ENCODE data around the gene XPNPEP1.

The XPNPEP1 gene

GRCh38 chr10:109922976-109923921, at the start of gene XPNPEP1:
Gene XPNPEP1, minus strand, starts transcription at chr10:109923511. Its CDS starts 78 bp downstream, at chr10:109923433.
- DNase-seq (ENCODE audit: low read depth) = no peak

DNA sequence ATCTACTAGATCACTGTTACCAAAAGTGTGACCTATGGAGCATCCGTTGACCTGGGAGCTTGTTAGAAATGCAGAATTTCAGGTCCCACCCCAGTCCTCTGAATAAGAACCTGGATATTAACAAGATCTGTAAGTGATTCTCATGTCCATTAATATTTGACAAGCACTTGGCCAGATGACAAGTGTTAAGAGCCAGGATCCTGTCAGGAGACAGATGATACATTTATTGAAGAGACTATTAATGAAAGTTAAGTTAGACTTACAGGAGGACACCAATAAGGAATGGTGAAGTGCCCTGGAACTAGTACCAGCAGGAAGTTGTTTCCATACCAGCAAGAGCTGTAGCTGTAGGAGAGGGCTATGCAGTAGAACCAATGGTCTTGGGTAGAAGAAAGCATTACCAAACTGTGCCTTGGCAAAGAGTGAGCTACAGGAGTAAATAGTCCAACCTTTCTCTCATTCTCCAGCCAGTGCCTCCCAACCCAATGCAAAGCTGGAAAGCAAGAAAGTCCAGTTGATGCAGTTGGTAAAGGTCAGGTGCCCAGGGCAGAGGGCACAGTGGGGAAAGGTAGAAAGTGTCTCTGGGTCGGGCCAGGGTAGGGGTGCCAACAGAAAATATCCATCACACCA, 49.2 kb upstream of the XPNPEP1 start:
- DNase-seq (ENCODE audit: low read depth) = no peak

- no peak for DNase-seq (ENCODE audit: low read depth)
These were observed 48.3 kb upstream of the XPNPEP1 start for GRCh38 chr10:109971634-109972033.

DNA sequence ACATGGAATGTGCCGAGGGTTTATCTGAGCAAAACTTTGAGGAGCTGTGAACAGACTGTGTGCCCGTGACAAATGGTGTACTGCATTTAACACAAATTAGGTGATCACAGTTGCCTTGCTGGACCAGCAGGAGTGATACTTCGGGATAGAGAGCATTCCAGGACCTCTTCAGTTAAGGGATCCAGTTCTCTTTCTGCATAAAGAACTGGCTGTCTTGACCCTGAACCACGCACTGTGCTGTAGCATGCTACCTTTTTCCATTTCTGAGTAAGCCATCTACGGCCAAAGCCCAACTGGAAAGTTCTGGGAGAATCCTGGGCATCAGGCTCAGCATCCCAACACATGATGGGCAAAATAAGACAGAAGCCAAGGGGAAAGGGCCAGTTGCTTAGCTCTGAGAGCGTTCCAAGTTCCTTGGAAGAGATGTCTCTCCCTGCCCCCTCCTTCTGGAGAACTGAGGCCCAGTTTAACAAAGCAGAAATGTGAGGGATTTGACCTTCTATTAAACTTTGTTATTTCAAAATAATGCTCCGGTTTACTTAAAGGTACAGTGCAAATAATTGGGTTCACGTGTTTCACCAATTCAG, 46.5 kb upstream of the XPNPEP1 start:
- no peak for DNase-seq (ENCODE audit: low read depth)

- DNase-seq (ENCODE audit: low read depth) = no peak
These were observed 45.8 kb upstream of the XPNPEP1 start for GRCh38 chr10:109968953-109969759.

DNA sequence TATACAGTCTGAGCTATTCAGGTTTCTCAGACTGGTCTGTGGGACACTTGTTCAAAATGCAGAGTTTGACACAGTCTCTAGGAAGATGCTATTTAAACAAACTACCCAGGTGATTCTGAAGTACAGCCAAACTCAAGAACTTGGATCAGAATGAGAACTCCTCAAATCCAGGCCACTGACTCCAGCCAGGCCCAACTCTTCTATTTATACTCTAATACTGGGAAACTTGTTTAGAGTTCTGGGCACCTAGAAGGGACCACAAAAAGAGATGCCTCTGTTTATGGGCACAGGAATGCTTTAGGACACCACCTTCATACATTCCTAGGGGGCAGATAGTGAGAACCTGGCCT, 44.4 kb upstream of the XPNPEP1 start:
- DNase-seq (ENCODE audit: low read depth) = no peak

- DNase-seq (ENCODE audit: low read depth) = no peak
These were observed 43.8 kb upstream of the XPNPEP1 start for GRCh38 chr10:109966961-109967738.

DNA sequence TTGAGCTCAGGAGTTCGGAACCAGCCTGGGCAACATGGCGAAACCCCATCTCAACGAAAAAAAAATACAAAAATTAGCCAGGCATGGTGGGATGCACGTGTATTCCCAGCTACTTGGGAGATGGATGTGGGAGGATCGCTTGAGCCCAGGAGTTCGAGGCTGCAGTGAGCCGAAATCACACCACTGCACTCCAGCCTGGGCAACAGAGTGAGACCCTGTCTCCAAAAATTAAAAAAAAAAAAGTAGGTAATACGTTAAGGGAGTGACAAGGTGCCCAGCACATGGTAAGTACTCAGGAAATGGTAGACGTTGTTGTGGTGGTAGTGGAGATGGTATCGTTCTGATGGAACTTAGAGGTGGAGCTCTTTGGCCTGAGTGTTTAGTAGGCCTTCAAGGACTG, 41.0 kb upstream of the XPNPEP1 start:
- DNase-seq (ENCODE audit: low read depth) = no peak

DNA sequence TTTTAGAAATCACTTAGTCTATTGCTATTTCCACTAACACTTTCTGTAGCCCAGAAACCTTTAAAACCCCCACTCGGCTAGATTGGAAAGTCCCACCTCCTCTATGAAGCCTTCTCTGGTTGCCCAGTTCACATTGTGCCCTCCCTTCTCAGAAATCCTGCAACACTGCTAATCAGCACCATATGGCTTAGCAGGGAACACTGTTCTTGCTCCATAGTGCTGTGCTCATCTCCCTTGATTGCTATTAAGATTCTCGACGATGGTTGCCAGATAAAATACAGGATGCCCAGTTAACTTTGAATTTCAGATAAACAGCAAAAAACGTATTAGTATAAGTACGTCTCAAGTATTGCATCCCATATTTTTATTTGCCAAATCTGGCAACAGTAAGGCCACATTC, 40.1 kb upstream of the XPNPEP1 start:
- DNase-seq (ENCODE audit: low read depth) = no peak

GRCh38 chr10:109962247-109962646, 38.9 kb upstream of the XPNPEP1 start:
- no peak for DNase-seq (ENCODE audit: low read depth)

DNA sequence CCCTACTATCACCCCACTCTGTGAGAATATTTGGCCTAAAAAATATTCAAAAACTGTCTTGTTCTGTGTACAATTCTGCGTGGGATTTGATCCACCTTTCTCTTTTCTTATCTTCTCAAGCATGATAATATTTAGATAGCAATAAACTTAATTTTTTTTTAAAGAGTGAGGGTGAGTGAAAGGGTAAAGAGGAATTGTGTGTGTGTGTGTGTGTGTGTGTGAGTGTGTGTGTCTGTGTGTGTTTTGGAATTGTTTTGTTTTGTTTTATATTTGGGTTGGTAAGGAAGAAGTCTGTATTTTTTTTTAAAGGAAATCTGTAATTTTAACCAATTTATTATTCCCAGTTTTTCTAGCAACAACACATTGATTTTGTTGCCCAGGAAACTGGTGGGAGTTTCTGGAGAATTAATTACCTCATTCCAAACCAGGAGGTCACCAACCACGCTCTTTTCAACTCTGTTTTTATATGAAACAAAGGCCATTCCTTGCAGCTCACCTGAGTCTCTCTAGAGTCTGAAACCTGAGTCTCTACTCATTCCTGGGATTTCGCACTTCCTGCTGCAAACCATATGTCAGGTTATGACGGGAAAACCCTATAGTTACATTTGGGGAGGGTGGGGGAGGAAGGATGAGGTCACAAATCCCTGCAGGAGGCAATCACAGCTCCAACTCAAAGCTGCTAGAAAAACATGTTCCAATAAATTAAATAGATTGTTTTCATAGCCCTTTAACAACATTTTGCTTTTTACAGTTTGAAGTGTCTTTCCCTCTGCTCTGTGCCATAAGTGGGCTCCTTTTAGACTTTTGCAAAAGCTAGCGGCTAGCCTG, 38.1 kb upstream of the XPNPEP1 start:
- DNase-seq (ENCODE audit: low read depth) = no peak

GRCh38 chr10:109960682-109961081, 37.4 kb upstream of the XPNPEP1 start:
- DNase-seq (ENCODE audit: low read depth) = no peak

GRCh38 chr10:109959259-109960145, 36.2 kb upstream of the XPNPEP1 start:
- no peak for DNase-seq (ENCODE audit: low read depth)

GRCh38 chr10:109958059-109958458, 34.7 kb upstream of the XPNPEP1 start:
- DNase-seq (ENCODE audit: low read depth) = no peak

GRCh38 chr10:109957092-109957797, 33.9 kb upstream of the XPNPEP1 start:
- no peak for DNase-seq (ENCODE audit: low read depth)

DNA sequence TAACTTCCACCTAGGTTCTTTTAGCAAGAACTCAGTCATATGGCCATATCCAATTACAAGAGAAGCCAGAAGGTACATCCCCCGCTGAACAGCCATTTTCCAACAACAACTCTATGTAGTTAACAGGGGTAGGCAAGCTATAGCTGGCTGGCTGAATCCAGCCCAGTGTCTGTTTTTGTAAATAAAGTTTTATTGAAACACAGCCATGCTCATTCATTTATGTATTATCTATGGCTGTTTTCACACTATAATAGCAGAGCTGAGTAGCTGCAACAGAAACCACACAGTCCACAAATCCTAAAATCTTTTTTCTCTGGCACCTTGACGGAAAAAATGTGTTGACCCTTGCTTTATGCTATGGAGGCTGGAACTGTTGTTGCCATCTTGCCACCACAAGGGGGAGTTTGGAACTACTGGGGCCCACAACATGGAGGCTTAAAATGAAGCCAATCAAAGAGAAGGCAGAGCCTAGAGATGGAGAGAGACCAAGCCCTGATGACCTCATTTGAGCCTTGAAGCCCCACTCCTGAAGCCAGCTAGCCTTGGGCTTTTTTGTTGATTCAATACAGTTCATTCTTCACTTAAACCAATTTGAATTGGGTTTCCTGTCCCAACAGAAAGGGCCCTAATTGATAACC, 33.3 kb upstream of the XPNPEP1 start:
- DNase-seq (ENCODE audit: low read depth) = no peak

- no peak for DNase-seq (ENCODE audit: low read depth)
These were observed 30.5 kb upstream of the XPNPEP1 start for GRCh38 chr10:109953766-109954165.

- DNase-seq (ENCODE audit: low read depth) = no peak
These were observed 29.2 kb upstream of the XPNPEP1 start for GRCh38 chr10:109952526-109952925.

All from GM04503 (cell line).